ENCODE results near the gene CDC42BPA. TPM values are rescaled to one million over a fixed set of nuclear protein-coding genes. Genes with fewer than 3 reads are reported as not detected.
"Not testable (repeated sequence)": the region's sequence is repeated elsewhere in the genome, so short reads cannot be mapped to it uniquely, and the experiment has no call there.

The CDC42BPA gene
- total RNA-seq, 2 donors from 2014 or later = 30.0 to 34.3 TPM

DNA sequence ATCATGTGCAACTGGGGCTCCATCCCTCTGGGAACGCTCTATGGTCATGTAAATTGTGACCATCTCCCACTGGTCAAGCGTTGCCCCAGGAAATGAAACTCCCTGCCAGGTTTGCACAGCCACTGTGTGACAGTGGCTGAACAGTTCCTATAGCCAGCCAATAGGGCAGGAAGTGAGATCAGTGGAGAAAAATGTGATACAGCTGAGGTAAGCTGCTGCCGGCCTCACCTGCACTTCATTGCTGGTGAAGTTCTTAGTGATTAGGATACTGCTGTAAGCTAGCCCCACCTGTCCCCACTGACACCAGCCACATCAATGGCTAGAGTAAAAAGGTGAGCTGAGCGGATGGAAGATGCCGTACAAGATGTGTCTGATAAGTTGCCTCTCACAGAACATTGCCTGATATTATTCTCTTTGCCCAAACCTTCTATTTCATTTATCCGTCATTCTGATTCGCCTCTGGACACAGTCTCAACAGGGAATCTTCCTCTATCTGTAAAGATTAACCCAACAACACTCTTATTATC, 38.4 kb upstream of the CDC42BPA start:
- no peak overlapping the region for H3K9ac ChIP-seq (ENCODE audit: extremely low read depth, low read length, poor library complexity, severe bottlenecking)
- peak; percentile 76 for DNase-seq
- peaks cover 16% of the 10 kb centered on the region for H3K4me1 Mint-ChIP-seq
- TF ChIP-seq, protein P1, sequence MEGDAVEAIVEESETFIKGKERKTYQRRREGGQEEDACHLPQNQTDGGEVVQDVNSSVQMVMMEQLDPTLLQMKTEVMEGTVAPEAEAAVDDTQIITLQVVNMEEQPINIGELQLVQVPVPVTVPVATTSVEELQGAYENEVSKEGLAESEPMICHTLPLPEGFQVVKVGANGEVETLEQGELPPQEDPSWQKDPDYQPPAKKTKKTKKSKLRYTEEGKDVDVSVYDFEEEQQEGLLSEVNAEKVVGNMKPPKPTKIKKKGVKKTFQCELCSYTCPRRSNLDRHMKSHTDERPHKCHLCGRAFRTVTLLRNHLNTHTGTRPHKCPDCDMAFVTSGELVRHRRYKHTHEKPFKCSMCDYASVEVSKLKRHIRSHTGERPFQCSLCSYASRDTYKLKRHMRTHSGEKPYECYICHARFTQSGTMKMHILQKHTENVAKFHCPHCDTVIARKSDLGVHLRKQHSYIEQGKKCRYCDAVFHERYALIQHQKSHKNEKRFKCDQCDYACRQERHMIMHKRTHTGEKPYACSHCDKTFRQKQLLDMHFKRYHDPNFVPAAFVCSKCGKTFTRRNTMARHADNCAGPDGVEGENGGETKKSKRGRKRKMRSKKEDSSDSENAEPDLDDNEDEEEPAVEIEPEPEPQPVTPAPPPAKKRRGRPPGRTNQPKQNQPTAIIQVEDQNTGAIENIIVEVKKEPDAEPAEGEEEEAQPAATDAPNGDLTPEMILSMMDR (conservative IDR thresholded peaks at IDR 0.05) = peak; percentile 21
- H3K4me1 ChIP-seq (ENCODE audit: control insufficient read depth, insufficient read depth, low read length) = no peaks in the 10 kb centered on the region
- no peaks in the 10 kb centered on the region for H3K27me3 ChIP-seq (ENCODE audit: control insufficient read depth, insufficient read depth, low read length, poor library complexity, severe bottlenecking)
- H3K27ac Mint-ChIP-seq = peak overlapping the region; percentile 93
- H3K9me3 ChIP-seq (ENCODE audit: control insufficient read depth, low read length) = no peaks in the 10 kb centered on the region
- no peaks in the 10 kb centered on the region for H3K36me3 Mint-ChIP-seq (ENCODE audit: low read depth)
- H3K9me3 Mint-ChIP-seq = no peaks in the 10 kb centered on the region
- no peaks in the 10 kb centered on the region for H3K36me3 ChIP-seq (ENCODE audit: control insufficient read depth, insufficient read depth, low read length)
- peaks cover 9% of the 10 kb centered on the region for H3K27me3 Mint-ChIP-seq (ENCODE audit: insufficient read depth)
- 77 to 80% methylated on average over 5 to 7 of the region's 7 CpGs for WGBS, 2 experiments (ENCODE audit: insufficient coverage in 1 of 2, insufficient read length in 1 of 2)
- no peak overlapping the region for H3K27ac ChIP-seq (ENCODE audit: low read depth, low read length)
- H3K4me3 ChIP-seq (ENCODE audit: low read length) = no peak overlapping the region
- no peak overlapping the region for H3K4me3 Mint-ChIP-seq

DNA sequence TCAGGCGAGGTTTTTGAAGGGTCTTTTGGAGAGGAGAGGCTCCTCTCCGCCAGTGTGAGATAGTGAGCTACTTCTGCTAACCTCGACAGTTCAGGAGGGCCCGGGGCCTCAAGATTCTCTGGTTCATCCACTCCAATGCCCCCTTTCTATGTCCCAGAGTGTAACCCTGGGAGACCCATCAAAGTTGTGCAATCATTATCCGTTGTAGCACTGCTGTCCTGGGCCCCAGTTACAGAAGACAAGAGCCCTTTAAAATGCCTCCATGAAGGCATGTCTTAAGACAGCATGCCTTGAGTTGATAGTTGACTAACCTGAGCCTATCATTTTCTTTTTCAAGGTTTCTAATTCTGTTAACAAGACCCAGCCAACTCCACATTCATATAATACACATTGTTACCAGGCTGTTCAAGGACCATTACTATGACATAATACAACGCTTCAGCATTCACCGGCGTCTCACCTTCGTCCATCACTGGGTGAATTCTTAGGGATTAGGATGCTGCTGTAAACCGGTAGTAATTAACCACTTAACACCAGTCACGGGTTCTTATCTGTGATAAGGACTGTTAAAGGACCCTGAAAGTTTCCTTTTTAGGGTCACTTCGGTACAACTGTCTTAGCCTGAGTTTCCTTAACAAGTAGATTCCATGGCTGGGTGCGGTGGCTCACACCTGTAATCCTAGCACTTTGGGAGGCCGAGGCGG, 37.4 kb upstream of the CDC42BPA start:
- Histone ChIP-seq H3K9ac (ENCODE audit: extremely low read depth, low read length, poor library complexity, severe bottlenecking) (no peak overlapping the region), H3K27ac (ENCODE audit: low read depth, low read length) (no peak overlapping the region), H3K4me1 (ENCODE audit: control insufficient read depth, insufficient read depth, low read length) (no peaks in the 10 kb centered on the region), H3K36me3 (ENCODE audit: control insufficient read depth, insufficient read depth, low read length) (no peaks in the 10 kb centered on the region), H3K27me3 (ENCODE audit: control insufficient read depth, insufficient read depth, low read length, poor library complexity, severe bottlenecking) (no peaks in the 10 kb centered on the region), H3K4me3 (ENCODE audit: low read length) (no peak overlapping the region), H3K9me3 (ENCODE audit: control insufficient read depth, low read length) (no peaks in the 10 kb centered on the region)
- peaks cover 16% of the 10 kb centered on the region for H3K4me1 Mint-ChIP-seq
- H3K27ac Mint-ChIP-seq = no peak overlapping the region
- no peak for DNase-seq
- H3K27me3 Mint-ChIP-seq (ENCODE audit: insufficient read depth) = peaks cover 9% of the 10 kb centered on the region
- no peak overlapping the region for H3K4me3 Mint-ChIP-seq
- H3K9me3 Mint-ChIP-seq = no peaks in the 10 kb centered on the region
- no peaks in the 10 kb centered on the region for H3K36me3 Mint-ChIP-seq (ENCODE audit: low read depth)
- TF ChIP-seq, protein P1 (conservative IDR thresholded peaks at IDR 0.05) = no peak
- WGBS, 2 experiments (ENCODE audit: insufficient coverage in 1 of 2, insufficient read length in 1 of 2) = 91 to 93% methylated on average over 12 to 15 of the region's 15 CpGs

DNA sequence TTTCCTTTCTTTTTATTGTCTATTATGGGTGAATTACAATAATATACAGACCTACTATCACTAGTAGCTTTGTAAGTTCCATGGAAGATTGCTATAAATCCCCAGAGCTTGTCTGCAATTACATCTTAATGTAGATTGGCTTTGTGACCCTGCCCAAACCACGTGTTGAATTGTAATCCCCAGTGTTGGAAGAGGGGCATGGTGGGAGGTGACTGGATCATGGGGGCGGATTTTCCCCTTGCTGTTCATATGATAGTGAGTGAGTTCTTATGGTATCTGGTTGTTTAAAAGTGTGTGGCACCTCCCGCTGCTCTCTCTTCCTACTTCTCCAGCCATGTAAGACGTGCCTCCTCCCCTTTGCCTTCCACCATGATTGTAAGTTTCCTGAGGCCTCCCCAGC, 34.9 kb upstream of the CDC42BPA start:
- H3K27me3 Mint-ChIP-seq (ENCODE audit: insufficient read depth) = peaks cover 9% of the 10 kb centered on the region
- H3K9me3 Mint-ChIP-seq = no peaks in the 10 kb centered on the region
- Histone ChIP-seq H3K9ac (ENCODE audit: extremely low read depth, low read length, poor library complexity, severe bottlenecking) (no peak overlapping the region), H3K27ac (ENCODE audit: low read depth, low read length) (no peak overlapping the region), H3K9me3 (ENCODE audit: control insufficient read depth, low read length) (no peaks in the 10 kb centered on the region), H3K36me3 (ENCODE audit: control insufficient read depth, insufficient read depth, low read length) (no peaks in the 10 kb centered on the region), H3K27me3 (ENCODE audit: control insufficient read depth, insufficient read depth, low read length, poor library complexity, severe bottlenecking) (no peaks in the 10 kb centered on the region), H3K4me3 (ENCODE audit: low read length) (no peak overlapping the region), H3K4me1 (ENCODE audit: control insufficient read depth, insufficient read depth, low read length) (no peaks in the 10 kb centered on the region)
- DNase-seq = no peak
- no peaks in the 10 kb centered on the region for H3K36me3 Mint-ChIP-seq (ENCODE audit: low read depth)
- H3K4me3 Mint-ChIP-seq = no peak overlapping the region
- 50 to 85% methylated on average over 1 to 4 of the region's 4 CpGs for WGBS, 2 experiments (ENCODE audit: insufficient coverage in 1 of 2, insufficient read length in 1 of 2)
- TF ChIP-seq, protein P1 (conservative IDR thresholded peaks at IDR 0.05) = no peak
- peaks cover 16% of the 10 kb centered on the region for H3K4me1 Mint-ChIP-seq
- H3K27ac Mint-ChIP-seq = no peak overlapping the region

DNA sequence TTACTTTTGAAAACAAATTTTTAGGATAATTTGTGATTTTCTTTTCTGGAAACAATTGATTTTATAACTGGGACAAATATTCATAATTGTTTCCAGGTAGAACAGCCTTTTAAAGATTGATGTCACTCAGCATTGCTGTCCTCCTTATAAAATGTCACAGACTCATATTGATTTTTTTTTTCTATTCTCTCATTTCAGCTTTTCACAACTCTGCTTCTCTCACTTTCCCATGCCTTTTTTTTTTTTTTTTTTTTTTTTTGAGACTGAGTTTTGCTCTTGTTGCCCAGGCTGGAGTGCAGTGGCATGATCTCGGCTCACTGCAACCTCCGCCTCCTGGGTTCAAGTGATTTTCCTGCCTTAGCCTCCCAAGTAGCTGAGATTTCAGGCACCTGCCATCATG, 33.9 kb upstream of the CDC42BPA start:
- not testable (repeated sequence) for H3K9ac ChIP-seq (ENCODE audit: extremely low read depth, low read length, poor library complexity, severe bottlenecking); H3K9me3 Mint-ChIP-seq; H3K4me1 Mint-ChIP-seq; H3K9me3 ChIP-seq (ENCODE audit: control insufficient read depth, low read length); H3K27me3 ChIP-seq (ENCODE audit: control insufficient read depth, insufficient read depth, low read length, poor library complexity, severe bottlenecking); DNase-seq; H3K27ac Mint-ChIP-seq; H3K27me3 Mint-ChIP-seq (ENCODE audit: insufficient read depth); H3K4me1 ChIP-seq (ENCODE audit: control insufficient read depth, insufficient read depth, low read length); H3K4me3 Mint-ChIP-seq; H3K27ac ChIP-seq (ENCODE audit: low read depth, low read length); H3K4me3 ChIP-seq (ENCODE audit: low read length); H3K36me3 ChIP-seq (ENCODE audit: control insufficient read depth, insufficient read depth, low read length); H3K36me3 Mint-ChIP-seq (ENCODE audit: low read depth)
- 87 to 92% methylated on average over 2 of the region's 2 CpGs for WGBS, 2 experiments (ENCODE audit: insufficient coverage in 1 of 2, insufficient read length in 1 of 2)
